Measurements from ENCODE around the gene TTLL10.
A peak's percentile ranks its signal among the peaks of the same experiment; 100 is the strongest.

TTLL10 gene

GRCh38 chr1:1226566-1227362, 53.1 kb downstream of the TTLL10 start:
- no peak for DNase-seq

GRCh38 chr1:1227386-1227785, 53.7 kb downstream of the TTLL10 start:
- DNase-seq: no peak

GRCh38 chr1:1228187-1228586, 54.5 kb downstream of the TTLL10 start:
- DNase-seq: no peak

GRCh38 chr1:1228596-1229321, 55.1 kb downstream of the TTLL10 start:
- no peak for DNase-seq

- no peak for DNase-seq
Observed at GRCh38 chr1:1229770-1230169, 56.1 kb downstream of the TTLL10 start.

GRCh38 chr1:1230656-1231399, 57.1 kb downstream of the TTLL10 start:
- no peak for DNase-seq

- DNase-seq: peak; percentile 98
Observed at GRCh38 chr1:1231400-1232207, 57.9 kb downstream of the TTLL10 start, which contains the start of gene SDF4. SDF4 (minus strand) TSS chr1:1232001; CDS start chr1:1228772, 3,229 bp downstream.

- DNase-seq: no peak
Observed at GRCh38 chr1:1232208-1232795, 58.6 kb downstream of the TTLL10 start, which contains the start of gene B3GALT6. B3GALT6 (plus strand) TSS chr1:1232237; CDS start chr1:1232279, 42 bp downstream.

- no peak for DNase-seq
Observed at GRCh38 chr1:1232796-1233566, 59.3 kb downstream of the TTLL10 start.

- no peak for DNase-seq
Observed at GRCh38 chr1:1233567-1233892, 59.9 kb downstream of the TTLL10 start.

- DNase-seq: no peak
Observed at GRCh38 chr1:1234180-1234808, 60.6 kb downstream of the TTLL10 start.

GRCh38 chr1:1235016-1235744, 61.5 kb downstream of the TTLL10 start:
- no peak for DNase-seq

GRCh38 chr1:1236176-1236763, 62.6 kb downstream of the TTLL10 start:
- no peak for DNase-seq

GRCh38 chr1:1236945-1237873, 63.5 kb downstream of the TTLL10 start:
- DNase-seq: peak; percentile 31

- peak; percentile 51 for DNase-seq
Observed at GRCh38 chr1:1237874-1238701, 64.4 kb downstream of the TTLL10 start.

- DNase-seq: no peak
Observed at GRCh38 chr1:1238702-1239178, 65.1 kb downstream of the TTLL10 start.

GRCh38 chr1:1239227-1239613, 65.5 kb downstream of the TTLL10 start:
- DNase-seq: no peak
